IPS-20b (cell line): ENCODE data around the gene UXT.

Experiments
- H3K27ac ChIP-seq: one replicate; pipeline ENCODE4 v1.5.1; 2013; ENCODE audit warnings: low read length
- H3K27me3 ChIP-seq: 2 replicates; pipeline ENCODE4 v1.6.1; 2013; ENCODE audit warnings: mild to moderate bottlenecking, low read length, inconsistent platforms; ENCODE audit not compliant: insufficient read depth
- H3K36me3 ChIP-seq: 2 replicates; pipeline ENCODE4 v1.6.1; 2013; ENCODE audit warnings: low read depth, mild to moderate bottlenecking, inconsistent platforms, low read length, moderate library complexity; ENCODE audit not compliant: insufficient read depth
- H3K4me1 ChIP-seq: 2 replicates; pipeline ENCODE4 v1.6.1; 2013; ENCODE audit warnings: mild to moderate bottlenecking, control low read depth, inconsistent platforms, low read length, moderate library complexity; ENCODE audit not compliant: insufficient read depth
- H3K4me3 ChIP-seq: 2 replicates; pipeline ENCODE4 v1.5.1; 2013; ENCODE audit warnings: mild to moderate bottlenecking, low read length, inconsistent platforms
- H3K9ac ChIP-seq: 2 replicates; pipeline ENCODE4 v1.6.1; 2013; ENCODE audit warnings: low read depth, mild to moderate bottlenecking, inconsistent platforms, low read length, moderate library complexity
- H3K9me3 ChIP-seq: 2 replicates; pipeline ENCODE4 v1.6.1; 2013; ENCODE audit warnings: mild to moderate bottlenecking, low read depth, low read length, inconsistent platforms; ENCODE audit not compliant: insufficient read depth

Gene UXT

DNA sequence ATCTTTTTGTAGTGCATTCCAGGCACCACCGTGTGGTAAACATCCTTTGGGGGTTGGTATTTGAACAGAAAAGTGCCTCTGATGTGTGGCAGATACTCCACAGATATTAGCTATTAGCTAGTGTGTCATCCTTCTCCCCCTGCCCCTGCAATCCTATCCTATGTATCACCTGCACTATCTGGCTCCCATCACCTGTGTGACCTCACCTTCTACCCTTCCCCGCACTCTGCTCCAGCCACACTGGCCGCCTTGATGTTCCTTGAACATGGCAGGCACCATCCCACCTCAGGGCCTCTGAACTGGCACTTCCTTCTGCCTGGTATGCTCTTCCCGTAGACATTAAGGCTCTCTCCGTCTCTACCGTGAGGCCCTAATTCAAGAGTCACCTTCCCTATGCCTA is 12.3 kb downstream of the UXT start:
- Histone ChIP-seq H3K9ac (no peak overlapping the region), H3K27ac (no peak overlapping the region), H3K9me3 (no peaks in the 10 kb centered on the region), H3K4me1 (peaks cover 3% of the 10 kb centered on the region; the same call in 1 of the 2 replicates), H3K4me3 (no peak overlapping the region), H3K27me3 (no peaks in the 10 kb centered on the region), H3K36me3 (peaks cover 1% of the 10 kb centered on the region; the same call in 1 of the 2 replicates)

DNA sequence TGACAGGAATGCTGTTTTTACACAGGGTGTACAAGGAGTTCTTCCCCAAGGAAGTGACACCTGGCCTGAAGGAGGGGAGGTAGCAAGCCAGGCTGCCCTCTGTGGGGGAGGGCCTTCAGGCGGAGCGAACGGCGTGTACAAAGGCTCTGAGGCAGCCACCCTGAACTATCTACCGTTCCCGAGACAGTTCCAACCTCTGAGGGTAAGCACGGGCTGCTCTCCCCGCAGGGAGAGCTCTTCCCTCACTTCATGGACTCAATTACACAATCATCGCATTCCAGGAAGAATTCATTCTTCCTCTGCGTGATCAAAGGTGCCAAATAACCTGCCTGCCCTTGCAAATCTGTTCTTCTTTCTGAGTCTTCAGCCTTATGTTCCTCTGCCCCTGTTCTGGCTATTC is 13.4 kb downstream of the UXT start:
- H3K4me1 ChIP-seq, result no peaks in the 10 kb centered on the region
- no peak overlapping the region for H3K9ac ChIP-seq
- no peak overlapping the region for H3K27ac ChIP-seq
- H3K4me3 ChIP-seq, result no peak overlapping the region
- H3K36me3 ChIP-seq, result peaks cover 12% of the 10 kb centered on the region
- H3K27me3 ChIP-seq, result no peaks in the 10 kb centered on the region
- H3K9me3 ChIP-seq, result no peaks in the 10 kb centered on the region; the same call in 1 of the 2 replicates

DNA sequence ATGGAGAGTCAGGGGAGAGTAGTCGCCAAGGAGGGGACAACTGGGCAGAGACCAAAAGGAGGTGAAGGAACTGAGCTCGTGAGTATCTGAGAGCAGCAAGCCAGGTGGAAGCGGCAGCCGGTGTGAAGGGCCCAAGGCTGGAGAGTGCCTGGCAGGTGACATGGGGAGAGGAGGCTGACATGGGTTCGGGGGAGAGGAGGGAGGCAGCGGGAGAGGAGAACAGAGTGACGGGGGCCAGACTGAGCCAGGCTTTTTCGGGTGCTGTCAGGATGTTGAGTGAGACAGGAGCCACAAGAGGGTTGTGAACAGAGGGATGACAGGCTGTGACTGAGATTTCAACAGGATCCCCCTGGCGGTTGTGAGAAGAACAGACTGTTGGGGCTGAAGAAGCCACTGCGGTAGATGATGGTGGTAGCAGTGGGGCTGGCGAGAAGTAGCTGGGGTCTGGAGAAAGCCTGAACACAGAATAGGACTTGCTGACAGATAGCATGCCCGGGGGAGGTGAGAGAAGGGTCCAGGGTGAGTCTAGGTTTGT is 14.4 kb downstream of the UXT start:
- H3K27ac ChIP-seq, result no peak overlapping the region
- H3K9me3 ChIP-seq, result no peaks in the 10 kb centered on the region; the same call in 1 of the 2 replicates
- H3K36me3 ChIP-seq, result peaks cover 21% of the 10 kb centered on the region
- H3K4me1 ChIP-seq, result no peaks in the 10 kb centered on the region
- no peak overlapping the region for H3K4me3 ChIP-seq
- no peaks in the 10 kb centered on the region for H3K27me3 ChIP-seq
- H3K9ac ChIP-seq, result no peak overlapping the region

DNA sequence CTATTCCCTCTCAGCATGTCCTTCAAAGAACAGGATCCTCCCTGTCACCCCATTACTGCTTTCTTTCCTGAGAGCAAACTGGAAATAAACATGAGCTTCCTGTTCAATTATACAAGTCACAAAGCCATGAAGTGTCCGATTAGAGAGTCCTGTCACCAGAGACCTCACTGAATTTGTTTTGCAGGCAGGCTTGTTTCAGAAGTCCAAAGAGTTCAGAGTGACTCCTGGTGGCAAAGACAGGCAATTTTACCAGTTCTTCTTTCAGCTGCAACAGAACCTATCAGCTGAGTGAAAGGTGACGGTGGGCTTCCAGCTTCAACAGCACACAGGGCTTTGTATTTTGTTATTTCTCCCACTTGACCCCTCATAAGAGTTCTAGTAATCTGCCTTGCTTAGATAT is 15.1 kb downstream of the UXT start:
- Histone ChIP-seq H3K36me3 (peaks cover 28% of the 10 kb centered on the region), H3K9me3 (no peaks in the 10 kb centered on the region; the same call in 1 of the 2 replicates), H3K4me3 (no peak overlapping the region), H3K27me3 (no peaks in the 10 kb centered on the region), H3K27ac (no peak overlapping the region), H3K4me1 (no peaks in the 10 kb centered on the region), H3K9ac (no peak overlapping the region)

DNA sequence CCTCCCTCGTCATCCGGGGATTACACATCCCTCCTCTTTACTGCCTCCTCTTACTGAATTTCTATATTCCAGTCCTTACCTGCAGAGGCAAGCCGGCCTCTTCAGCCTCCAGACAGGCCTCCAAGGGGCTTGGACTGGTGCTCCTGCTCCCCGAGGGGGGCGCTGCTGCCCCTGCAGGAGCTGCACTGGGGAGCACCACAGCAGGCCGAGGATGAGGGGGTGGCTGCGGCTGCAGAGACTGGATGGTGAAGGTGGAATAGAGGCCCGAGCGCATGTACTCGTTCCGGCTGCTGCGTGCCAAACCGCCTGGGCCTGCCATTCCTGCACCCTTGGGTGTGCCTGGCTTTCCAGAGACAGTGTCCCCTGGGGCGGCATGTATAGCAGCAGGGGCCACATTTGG is 20.2 kb downstream of the UXT start:
- no peak overlapping the region for H3K4me3 ChIP-seq
- peaks cover 60% of the 10 kb centered on the region for H3K36me3 ChIP-seq
- no peaks in the 10 kb centered on the region; the same call in 1 of the 2 replicates for H3K9me3 ChIP-seq
- no peak overlapping the region for H3K27ac ChIP-seq
- no peaks in the 10 kb centered on the region for H3K4me1 ChIP-seq
- no peak overlapping the region for H3K9ac ChIP-seq
- H3K27me3 ChIP-seq, result no peaks in the 10 kb centered on the region

DNA sequence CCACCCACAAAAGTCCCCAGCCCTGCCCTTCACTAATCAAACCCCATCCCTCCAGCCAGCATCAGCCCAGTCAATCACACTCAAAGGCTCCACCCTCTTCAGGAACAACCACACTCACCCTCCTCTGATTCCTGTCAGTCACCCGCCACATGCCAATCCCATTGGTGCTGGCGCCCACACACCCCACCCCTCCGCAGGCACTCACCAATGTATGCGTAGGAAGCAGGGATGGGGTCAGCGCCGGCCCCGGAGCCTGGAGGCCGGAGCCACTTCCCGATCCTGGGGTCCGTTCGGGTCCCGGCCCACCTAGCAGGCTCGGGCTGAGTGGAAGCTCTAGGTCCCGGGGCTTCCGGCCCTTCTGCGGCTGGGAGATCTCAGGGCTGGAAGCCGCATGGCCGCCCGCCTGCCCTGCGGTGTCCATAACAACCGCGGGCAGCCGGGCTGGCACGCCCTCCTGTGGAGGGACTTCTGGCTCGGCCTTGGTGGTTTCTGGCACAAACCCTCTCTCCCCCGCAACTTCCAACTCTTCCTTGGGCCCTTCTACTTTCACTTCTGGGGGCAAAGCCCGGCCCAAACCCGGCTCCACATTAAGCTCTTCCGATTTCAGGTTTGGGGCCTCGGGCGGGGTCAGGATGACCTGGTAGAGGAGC is 21.3 kb downstream of the UXT start:
- Histone ChIP-seq H3K27ac (no peak overlapping the region), H3K27me3 (no peaks in the 10 kb centered on the region), H3K9ac (no peak overlapping the region), H3K4me1 (no peaks in the 10 kb centered on the region), H3K9me3 (no peaks in the 10 kb centered on the region; the same call in 1 of the 2 replicates), H3K36me3 (peaks cover 60% of the 10 kb centered on the region), H3K4me3 (no peak overlapping the region)

DNA sequence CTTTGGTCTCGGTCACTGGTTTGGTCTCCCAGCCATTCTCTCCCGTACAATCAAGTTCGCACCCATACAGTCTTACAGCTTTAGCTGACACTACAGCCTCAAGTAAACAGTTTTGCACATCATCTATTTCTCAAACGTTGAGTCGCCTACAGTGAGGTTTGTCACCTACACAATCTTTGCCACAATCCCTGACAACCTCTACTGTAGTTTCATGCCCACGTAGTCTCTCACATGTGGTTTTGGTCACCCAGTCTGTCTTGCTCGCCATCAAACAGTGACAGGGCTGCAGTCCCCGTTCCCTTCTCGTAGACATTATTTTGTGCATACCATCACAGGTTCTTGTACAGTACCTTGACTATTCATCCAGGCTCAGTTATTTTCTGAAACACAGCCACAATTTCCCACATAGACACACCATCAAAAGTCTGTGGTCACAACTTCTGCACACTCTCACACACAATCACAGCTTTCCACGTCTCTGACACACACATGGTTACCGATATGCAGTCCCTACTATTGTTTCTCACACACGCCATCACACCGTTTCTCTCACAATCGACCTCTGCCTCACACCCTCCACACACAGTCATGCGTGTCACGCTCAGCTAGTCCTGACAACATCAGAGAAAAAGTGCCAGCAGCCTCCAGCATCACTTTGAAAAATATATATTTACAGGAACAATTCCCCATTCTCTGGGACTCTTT is 24.0 kb downstream of the UXT start:
- Histone ChIP-seq H3K9me3 (no peaks in the 10 kb centered on the region), H3K9ac (no peak overlapping the region), H3K27ac (no peak overlapping the region), H3K4me3 (no peak overlapping the region), H3K36me3 (peaks cover 42% of the 10 kb centered on the region), H3K4me1 (no peaks in the 10 kb centered on the region; the same call in 1 of the 2 replicates), H3K27me3 (no peaks in the 10 kb centered on the region)

DNA sequence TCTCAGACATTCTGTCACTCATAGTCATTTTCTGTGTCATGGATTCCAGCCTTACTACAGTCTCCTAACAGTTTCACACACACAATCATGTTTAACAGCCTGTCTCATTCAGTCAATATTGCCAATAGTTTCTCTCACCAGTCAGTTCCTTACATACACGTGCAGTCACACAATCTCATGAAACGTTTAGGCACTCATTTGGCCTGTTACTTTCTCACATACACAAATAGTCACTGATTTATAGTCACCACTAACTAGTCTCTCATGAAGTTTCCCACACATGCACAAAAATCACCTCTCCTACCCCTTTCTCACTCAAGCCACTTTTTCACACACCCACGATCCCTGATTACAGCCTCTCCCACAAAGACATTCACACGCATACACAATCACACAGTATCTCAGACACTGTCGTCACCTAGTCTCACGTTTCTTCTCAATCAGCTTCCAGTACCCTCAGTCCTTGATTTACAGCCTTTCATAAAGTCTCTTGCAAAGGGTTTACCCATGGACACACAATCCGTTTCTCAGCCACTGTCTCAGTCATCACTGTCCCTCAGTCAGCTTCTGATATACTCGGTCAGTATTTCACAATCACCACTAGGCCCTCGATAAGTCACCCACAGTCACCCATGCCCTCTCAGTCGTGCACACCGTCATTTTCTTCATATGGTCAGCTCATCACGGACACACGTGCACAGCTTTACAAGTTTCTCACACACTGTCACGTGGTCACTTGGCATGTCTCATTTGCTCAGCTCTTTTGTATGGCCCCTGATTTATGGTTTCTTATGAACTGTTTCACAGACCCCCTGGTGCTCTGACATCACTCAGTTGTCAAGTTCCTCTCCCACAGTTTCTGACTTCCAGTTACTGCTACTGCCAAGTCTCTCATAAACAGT is 25.0 kb downstream of the UXT start:
- H3K27ac ChIP-seq, result no peak overlapping the region
- H3K27me3 ChIP-seq, result no peaks in the 10 kb centered on the region
- peaks cover 32% of the 10 kb centered on the region for H3K36me3 ChIP-seq
- no peak overlapping the region for H3K9ac ChIP-seq
- no peak overlapping the region for H3K4me3 ChIP-seq
- H3K9me3 ChIP-seq, result no peaks in the 10 kb centered on the region
- no peaks in the 10 kb centered on the region; the same call in 1 of the 2 replicates for H3K4me1 ChIP-seq

DNA sequence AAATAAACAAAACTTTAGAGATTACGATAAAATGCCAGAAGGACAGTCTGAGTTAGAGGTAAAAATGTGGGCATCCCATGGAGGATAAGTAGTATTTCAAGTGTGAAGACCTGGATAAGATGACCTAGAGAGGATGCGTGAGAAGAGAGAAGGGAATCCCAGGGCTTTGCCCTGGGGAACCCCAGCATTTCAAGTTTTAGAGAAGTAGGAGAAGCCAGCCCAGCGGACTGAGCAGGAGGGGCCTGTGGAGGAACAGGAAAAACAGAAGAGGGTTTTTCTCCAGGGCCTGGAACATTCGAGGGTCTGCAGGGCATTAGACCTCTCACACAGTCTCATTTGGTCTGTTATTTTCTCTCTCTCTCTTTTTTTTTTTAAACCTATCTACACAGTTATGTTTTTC is 26.3 kb downstream of the UXT start:
- peaks cover 22% of the 10 kb centered on the region for H3K36me3 ChIP-seq
- no peaks in the 10 kb centered on the region for H3K27me3 ChIP-seq
- H3K4me1 ChIP-seq, result no peaks in the 10 kb centered on the region; the same call in 1 of the 2 replicates
- no peak overlapping the region for H3K9ac ChIP-seq
- H3K9me3 ChIP-seq, result no peaks in the 10 kb centered on the region
- no peak overlapping the region for H3K4me3 ChIP-seq
- no peak overlapping the region for H3K27ac ChIP-seq

DNA sequence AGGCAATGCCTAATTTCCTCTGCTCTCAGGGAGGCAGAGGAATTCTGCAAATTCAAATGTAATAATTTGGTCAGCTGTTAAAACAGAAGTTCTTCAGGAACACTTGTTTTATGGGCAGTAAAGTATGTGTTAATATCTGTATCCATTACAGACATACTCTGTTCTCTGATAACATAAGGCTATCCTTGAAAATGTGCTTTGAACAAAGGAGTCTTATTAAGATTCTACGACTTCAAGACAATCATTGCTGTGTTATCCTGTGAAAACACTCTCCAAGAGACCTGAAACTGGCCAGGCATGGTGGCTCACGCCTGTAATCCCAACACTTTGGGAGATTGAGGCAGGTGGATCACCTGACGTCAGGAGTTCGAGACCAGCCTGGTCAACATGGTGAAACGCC is 27.3 kb downstream of the UXT start:
- Histone ChIP-seq H3K27ac (no peak overlapping the region), H3K36me3 (peaks cover 19% of the 10 kb centered on the region), H3K9ac (no peak overlapping the region), H3K4me3 (no peak overlapping the region), H3K4me1 (no peaks in the 10 kb centered on the region; the same call in 1 of the 2 replicates), H3K9me3 (no peaks in the 10 kb centered on the region), H3K27me3 (no peaks in the 10 kb centered on the region)

DNA sequence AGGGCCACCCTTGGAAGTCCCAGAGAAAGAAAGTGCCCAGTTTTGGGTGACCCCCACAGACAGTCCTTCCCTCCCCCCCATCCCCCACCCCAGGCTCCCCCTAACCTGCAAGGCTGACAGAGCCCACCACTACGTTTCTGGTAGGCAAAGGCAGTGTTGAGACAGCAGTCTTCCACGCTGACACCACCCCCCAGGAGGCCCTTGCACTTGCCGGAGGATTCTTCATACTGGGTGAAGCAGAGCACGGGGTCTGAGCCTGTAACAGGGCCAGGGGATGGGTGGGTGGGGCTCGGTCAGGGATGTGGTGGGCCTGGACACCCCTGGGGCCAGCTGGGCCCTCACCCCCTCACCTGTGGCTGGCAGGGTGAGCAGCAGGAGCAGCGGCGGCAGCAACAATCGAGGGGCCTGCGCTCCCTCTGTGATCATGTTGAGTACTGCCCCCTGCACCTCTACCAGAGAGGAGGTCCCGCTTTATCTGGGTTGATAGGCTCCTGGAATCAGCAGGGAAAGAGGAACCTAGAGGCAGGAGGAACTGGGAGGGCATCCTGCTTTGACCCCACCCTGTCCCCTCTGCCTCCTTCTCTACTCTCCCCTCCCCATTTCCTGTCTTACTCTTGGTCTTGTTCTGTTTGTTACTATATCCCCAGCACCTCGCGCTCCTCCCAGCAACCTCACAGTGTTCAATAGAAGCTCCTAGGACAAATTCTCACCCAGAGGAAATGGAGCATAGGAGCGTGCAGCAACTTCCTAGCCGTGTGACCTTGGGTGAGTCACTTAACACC is 29.4 kb downstream of the UXT start, which contains the start of gene CFP:
Gene CFP, minus strand, starts transcription at position 512 of the 782 bp plus-strand sequence. Its CDS starts 86 bp downstream, at position 426.
- Histone ChIP-seq H3K9ac (no peak within 1 kb of the TSS), H3K4me3 (no peak within 1 kb of the TSS), H3K4me1 (no peaks in the 10 kb centered on the region; the same call in 1 of the 2 replicates), H3K9me3 (no peaks in the 10 kb centered on the region), H3K27ac (no peak within 1 kb of the TSS), H3K36me3 (peaks cover 5% of the 10 kb centered on the region), H3K27me3 (no peaks in the 10 kb centered on the region)
